Measurements from ENCODE around the gene LPGAT1.
"Not testable (repeated sequence)": the region's sequence is repeated elsewhere in the genome, so short reads cannot be mapped to it uniquely, and the experiment has no call there.

The LPGAT1 gene

DNA sequence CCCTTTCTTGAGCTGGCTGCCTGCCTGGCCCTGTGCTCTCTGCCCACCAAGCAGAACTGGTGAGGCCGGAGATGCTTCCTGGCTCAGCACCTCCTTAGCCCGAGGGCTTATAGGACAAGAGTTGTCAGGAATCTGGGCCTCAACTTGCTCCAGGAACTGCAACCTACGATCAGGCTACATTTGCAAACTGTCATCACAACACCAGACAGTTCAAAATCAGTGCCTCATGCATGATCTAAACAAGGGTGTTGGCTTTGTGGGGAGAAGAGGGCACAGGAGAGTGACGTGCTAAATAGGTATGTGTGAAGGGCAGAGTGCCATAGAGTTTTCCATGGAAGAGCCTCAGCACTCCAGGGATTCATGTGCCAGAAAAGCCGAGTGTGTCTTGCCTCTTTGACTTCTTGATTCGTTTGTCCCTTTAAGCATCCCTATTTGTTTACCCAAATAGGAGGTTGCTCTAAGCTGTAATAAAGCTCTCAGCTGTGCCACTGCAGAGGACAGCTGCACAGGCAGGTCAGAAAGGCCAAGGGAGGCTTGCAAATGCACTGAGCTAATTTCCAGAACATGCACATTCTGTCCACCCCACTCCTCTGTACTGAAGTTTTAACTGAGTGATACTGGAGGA lies 125.0 kb downstream of the LPGAT1 start:
- H3K27me3 ChIP-seq (ENCODE audit: control insufficient read depth, insufficient read depth, low read length): peaks cover 18% of the 10 kb centered on the region
- H3K9ac ChIP-seq (ENCODE audit: low read depth, low read length): no peak overlapping the region
- no peaks in the 10 kb centered on the region for H3K4me1 ChIP-seq (ENCODE audit: control insufficient read depth, insufficient read depth, low read length)
- H3K9me3 ChIP-seq (ENCODE audit: control insufficient read depth, insufficient read depth, low read length): no peaks in the 10 kb centered on the region
- no peak overlapping the region for H3K4me3 ChIP-seq (ENCODE audit: low read depth, low read length)
- H3K36me3 ChIP-seq (ENCODE audit: control insufficient read depth, insufficient read depth, low read length): no peaks in the 10 kb centered on the region

DNA sequence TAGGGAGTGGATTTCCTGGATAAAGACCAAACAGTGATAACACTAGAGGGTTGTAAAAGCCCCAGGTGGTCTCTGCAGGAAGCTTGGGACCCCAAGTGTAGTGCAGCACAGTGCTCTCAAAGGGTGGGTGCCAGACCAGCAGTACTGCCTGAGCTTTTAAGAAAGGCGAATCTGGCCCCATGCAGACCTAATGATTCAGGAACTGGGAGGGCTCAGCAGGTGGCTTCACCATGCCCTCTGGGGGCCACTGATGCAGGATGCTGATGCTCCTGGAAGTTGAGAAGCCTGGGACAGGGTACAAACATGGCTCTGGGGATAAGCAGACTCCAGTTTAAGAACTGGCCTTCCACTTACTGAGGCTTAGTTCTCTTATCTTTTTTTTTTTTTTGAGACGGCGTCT lies 126.0 kb downstream of the LPGAT1 start:
- Histone ChIP-seq H3K9me3 (ENCODE audit: control insufficient read depth, insufficient read depth, low read length) (no peaks in the 10 kb centered on the region), H3K27me3 (ENCODE audit: control insufficient read depth, insufficient read depth, low read length) (peaks cover 19% of the 10 kb centered on the region), H3K4me1 (ENCODE audit: control insufficient read depth, insufficient read depth, low read length) (peaks cover under 1% of the 10 kb centered on the region), H3K9ac (ENCODE audit: low read depth, low read length) (no peak overlapping the region), H3K4me3 (ENCODE audit: low read depth, low read length) (no peak overlapping the region), H3K36me3 (ENCODE audit: control insufficient read depth, insufficient read depth, low read length) (no peaks in the 10 kb centered on the region)

DNA sequence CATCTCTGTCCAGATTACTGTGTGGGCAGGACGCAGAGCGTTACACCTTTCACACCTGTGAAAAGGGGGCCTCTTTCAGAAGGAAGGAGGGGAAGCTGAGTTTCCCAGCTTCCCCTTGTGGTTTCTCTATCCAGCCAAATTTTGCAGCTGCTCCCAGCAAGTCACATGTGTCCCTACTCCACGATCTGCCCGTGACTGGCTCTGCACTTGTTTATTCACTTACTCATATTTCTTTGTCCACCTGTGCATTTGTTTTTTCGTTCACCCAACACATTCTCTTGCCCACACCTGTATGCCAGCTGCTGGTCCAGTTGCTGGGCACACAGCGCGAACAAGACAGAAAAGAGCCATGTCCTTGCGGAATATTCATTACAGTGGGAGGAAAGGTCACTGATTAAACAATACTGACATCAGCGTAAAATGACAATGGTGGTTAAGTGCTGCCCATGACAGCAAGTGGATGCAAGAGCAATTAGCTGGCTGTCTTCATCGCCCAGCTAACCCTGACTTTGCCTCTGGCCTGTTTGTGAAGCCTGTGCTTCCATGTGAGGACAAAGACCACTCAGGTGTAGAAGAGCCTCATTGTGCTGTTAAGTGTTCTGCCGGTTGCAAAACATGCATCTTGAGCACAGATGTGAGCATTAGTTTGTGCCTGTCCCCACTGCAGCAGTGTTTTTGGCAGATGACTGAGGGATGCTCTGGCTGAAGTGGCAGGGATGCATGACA lies 126.6 kb downstream of the LPGAT1 start:
- Histone ChIP-seq H3K36me3 (ENCODE audit: control insufficient read depth, insufficient read depth, low read length) (no peaks in the 10 kb centered on the region), H3K4me1 (ENCODE audit: control insufficient read depth, insufficient read depth, low read length) (peaks cover 3% of the 10 kb centered on the region), H3K27me3 (ENCODE audit: control insufficient read depth, insufficient read depth, low read length) (peaks cover 24% of the 10 kb centered on the region), H3K4me3 (ENCODE audit: low read depth, low read length) (no peak overlapping the region), H3K9ac (ENCODE audit: low read depth, low read length) (no peak overlapping the region), H3K9me3 (ENCODE audit: control insufficient read depth, insufficient read depth, low read length) (no peaks in the 10 kb centered on the region)

- no peak overlapping the region for H3K9ac ChIP-seq (ENCODE audit: low read depth, low read length)
- peaks cover 3% of the 10 kb centered on the region for H3K4me1 ChIP-seq (ENCODE audit: control insufficient read depth, insufficient read depth, low read length)
These were observed 128.8 kb downstream of the LPGAT1 start for GRCh38 chr1:211701733-211702132.

GRCh38 chr1:211699059-211699458 lies 131.5 kb downstream of the LPGAT1 start:
- Histone ChIP-seq H3K4me1 (ENCODE audit: control insufficient read depth, insufficient read depth, low read length) (peaks cover 3% of the 10 kb centered on the region), H3K9me3 (ENCODE audit: control insufficient read depth, insufficient read depth, low read length) (no peaks in the 10 kb centered on the region), H3K9ac (ENCODE audit: low read depth, low read length) (no peak overlapping the region), H3K27me3 (ENCODE audit: control insufficient read depth, insufficient read depth, low read length) (peaks cover 18% of the 10 kb centered on the region), H3K36me3 (ENCODE audit: control insufficient read depth, insufficient read depth, low read length) (no peaks in the 10 kb centered on the region), H3K4me3 (ENCODE audit: low read depth, low read length) (peak overlapping the region; percentile 63)

More at GRCh38 chr1:211701733-211702132, 128.8 kb downstream of the LPGAT1 start:
- peaks cover 24% of the 10 kb centered on the region for H3K27me3 ChIP-seq (ENCODE audit: control insufficient read depth, insufficient read depth, low read length)
- no peak overlapping the region for H3K4me3 ChIP-seq (ENCODE audit: low read depth, low read length)
- no peaks in the 10 kb centered on the region for H3K9me3 ChIP-seq (ENCODE audit: control insufficient read depth, insufficient read depth, low read length)
- no peaks in the 10 kb centered on the region for H3K36me3 ChIP-seq (ENCODE audit: control insufficient read depth, insufficient read depth, low read length)

DNA sequence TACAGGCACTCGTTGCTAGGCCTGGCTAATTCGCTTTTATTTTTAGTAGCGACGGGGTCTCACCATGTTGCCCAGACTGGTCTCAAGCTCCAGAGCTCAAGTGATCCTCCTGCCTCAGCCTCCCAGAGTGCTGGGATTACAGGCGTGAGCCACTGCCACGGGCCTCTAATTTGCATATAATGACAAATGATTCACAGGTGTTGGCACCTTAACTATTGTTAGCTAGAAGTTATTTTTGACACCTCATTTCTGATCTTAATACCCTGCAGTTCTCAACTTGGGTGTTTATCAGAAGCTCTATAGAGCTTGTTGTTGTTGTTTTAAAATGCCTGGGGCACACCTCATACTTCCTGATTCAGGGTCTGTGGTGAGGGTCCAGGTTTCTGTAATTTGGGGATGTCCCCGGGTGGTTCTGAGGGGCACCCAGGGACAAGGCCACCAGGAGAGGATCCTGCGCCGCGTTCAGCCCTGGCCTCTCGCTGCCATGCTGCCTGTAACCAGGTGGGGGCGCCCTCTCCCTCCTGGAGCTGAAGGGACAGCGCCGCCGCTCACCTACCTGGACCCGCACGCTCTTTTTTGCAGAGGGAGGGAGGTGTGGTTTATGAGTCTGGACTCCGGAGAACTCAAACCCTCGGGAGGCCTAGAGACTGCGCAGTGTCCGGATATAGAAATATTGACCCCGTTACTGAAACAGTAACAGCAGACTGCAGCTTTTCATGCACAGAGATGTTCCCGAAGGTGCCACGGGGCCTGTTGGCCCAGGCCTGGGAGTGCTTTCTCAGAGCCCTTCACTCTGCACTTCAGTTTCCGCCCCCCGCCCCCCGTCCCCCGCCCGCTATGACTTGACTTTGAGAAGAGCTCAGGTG lies 132.2 kb downstream of the LPGAT1 start:
- Histone ChIP-seq H3K27me3 (ENCODE audit: control insufficient read depth, insufficient read depth, low read length) (peaks cover 18% of the 10 kb centered on the region), H3K4me1 (ENCODE audit: control insufficient read depth, insufficient read depth, low read length) (peaks cover 3% of the 10 kb centered on the region), H3K9me3 (ENCODE audit: control insufficient read depth, insufficient read depth, low read length) (no peaks in the 10 kb centered on the region), H3K4me3 (ENCODE audit: low read depth, low read length) (peak overlapping the region; percentile 63), H3K9ac (ENCODE audit: low read depth, low read length) (no peak overlapping the region), H3K36me3 (ENCODE audit: control insufficient read depth, insufficient read depth, low read length) (no peaks in the 10 kb centered on the region)

DNA sequence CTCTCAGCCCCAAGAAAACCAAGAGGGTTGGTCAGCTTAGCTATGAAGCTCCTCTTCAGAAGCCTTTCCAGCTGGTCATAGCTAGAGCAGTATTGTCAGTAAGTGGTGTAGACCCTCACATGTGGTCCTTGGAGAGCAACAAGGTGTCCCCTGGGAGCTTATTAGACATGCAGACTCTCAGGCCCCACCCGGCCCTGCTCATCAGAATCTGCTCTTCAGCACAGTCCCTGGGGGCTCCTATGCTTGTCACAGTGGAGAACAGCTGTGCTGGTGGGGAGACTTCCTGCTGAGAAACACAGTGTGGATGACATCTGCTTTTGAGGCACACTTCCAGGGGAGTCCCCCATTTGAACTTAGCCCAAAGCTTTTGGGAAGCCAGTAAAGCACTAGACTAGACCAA lies 133.2 kb downstream of the LPGAT1 start:
- Histone ChIP-seq H3K4me1 (ENCODE audit: control insufficient read depth, insufficient read depth, low read length) (peaks cover 3% of the 10 kb centered on the region), H3K36me3 (ENCODE audit: control insufficient read depth, insufficient read depth, low read length) (no peaks in the 10 kb centered on the region), H3K9ac (ENCODE audit: low read depth, low read length) (no peak overlapping the region), H3K4me3 (ENCODE audit: low read depth, low read length) (no peak overlapping the region), H3K9me3 (ENCODE audit: control insufficient read depth, insufficient read depth, low read length) (no peaks in the 10 kb centered on the region), H3K27me3 (ENCODE audit: control insufficient read depth, insufficient read depth, low read length) (peaks cover 18% of the 10 kb centered on the region)

DNA sequence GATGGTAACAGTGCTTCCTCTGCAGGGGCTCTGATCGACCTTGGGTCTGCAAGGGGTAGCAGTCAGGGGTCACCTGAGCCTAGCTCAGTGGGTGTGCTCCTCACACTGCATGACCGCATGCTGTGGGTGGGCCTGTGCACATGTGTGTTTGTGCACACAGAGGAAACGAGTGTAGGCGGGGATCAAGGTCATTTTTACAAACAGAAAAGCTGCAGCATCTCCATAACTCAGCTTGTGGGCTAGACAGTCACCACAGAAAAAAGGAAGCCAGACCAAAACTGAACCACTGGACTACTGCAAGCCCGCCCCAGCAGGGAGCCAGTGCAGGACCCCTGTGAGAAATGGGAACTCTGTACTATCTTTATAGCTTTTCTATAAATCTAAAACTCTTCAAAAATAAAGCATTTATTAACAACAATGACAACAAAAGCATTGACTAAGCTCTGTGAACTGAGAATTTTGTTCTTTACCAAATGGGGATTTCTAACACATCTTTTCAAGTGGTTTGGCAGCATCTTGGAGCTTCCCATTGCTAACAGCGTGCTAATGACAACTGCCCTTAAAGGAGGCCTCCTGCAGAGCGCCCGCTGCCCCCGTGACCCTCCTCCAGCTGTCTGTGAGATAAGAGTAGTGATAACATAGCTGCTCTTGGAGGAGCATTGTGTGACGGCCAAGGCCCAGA lies 135.3 kb downstream of the LPGAT1 start:
- H3K4me1 ChIP-seq (ENCODE audit: control insufficient read depth, insufficient read depth, low read length): peaks cover 3% of the 10 kb centered on the region
- no peak overlapping the region for H3K4me3 ChIP-seq (ENCODE audit: low read depth, low read length)
- H3K27me3 ChIP-seq (ENCODE audit: control insufficient read depth, insufficient read depth, low read length): peaks cover 6% of the 10 kb centered on the region
- no peaks in the 10 kb centered on the region for H3K9me3 ChIP-seq (ENCODE audit: control insufficient read depth, insufficient read depth, low read length)
- no peak overlapping the region for H3K9ac ChIP-seq (ENCODE audit: low read depth, low read length)
- no peaks in the 10 kb centered on the region for H3K36me3 ChIP-seq (ENCODE audit: control insufficient read depth, insufficient read depth, low read length)

DNA sequence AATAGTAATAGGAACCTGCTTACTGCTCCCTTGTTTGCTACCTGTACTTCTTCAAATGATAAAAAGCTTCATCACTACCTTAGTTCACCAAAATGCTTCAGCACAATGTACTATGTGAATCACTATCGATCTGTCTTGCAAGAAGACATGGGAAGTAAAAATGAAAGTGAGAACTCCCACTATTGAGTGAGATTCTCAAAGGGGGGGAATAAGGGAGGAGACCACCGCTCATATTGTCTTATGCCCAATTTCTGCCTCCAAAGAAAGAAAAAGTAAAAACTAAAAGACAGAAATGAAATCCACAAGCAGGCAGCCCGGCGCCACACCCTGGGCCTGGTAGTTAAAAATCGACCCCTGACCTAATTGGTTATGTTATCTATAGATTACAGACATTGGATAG lies 136.7 kb downstream of the LPGAT1 start:
- H3K9me3 ChIP-seq (ENCODE audit: control insufficient read depth, insufficient read depth, low read length); H3K9ac ChIP-seq (ENCODE audit: low read depth, low read length); H3K4me1 ChIP-seq (ENCODE audit: control insufficient read depth, insufficient read depth, low read length); H3K36me3 ChIP-seq (ENCODE audit: control insufficient read depth, insufficient read depth, low read length); H3K4me3 ChIP-seq (ENCODE audit: low read depth, low read length); H3K27me3 ChIP-seq (ENCODE audit: control insufficient read depth, insufficient read depth, low read length): not testable (repeated sequence)

Data from iPS-15b (cell line).